GM12891 (cell line): ENCODE measurements around the gene PSMG1.
"Not testable (repeated sequence)": the region's sequence is repeated elsewhere in the genome, so short reads cannot be mapped to it uniquely, and the experiment has no call there.

Source experiments
- DNase-seq: peaks from one replicate; pipeline ENCODE4 v3.0.0; 2011; ENCODE audit warnings: low spot score; ENCODE audit not compliant: insufficient read length
- FAIRE-seq: peaks from 2 replicates; lab custom pipeline; 2011; peaks lifted over from hg19 to GRCh38; lab: Jason Lieb, UNC
- PAX5 ChIP-seq: IDR thresholded peaks from 2 replicates; pipeline ENCODE4 v1.6.1; 2011; ENCODE audit warnings: low read length, moderate library complexity, mild to moderate bottlenecking; ENCODE audit not compliant: insufficient read depth, severe bottlenecking
- POLR2A ChIP-seq: IDR thresholded peaks from 2 replicates; pipeline ENCODE4 v1.6.1; 2011; ENCODE audit warnings: low read depth, low read length, control low read depth
- POLR2AphosphoS5 ChIP-seq: IDR thresholded peaks from 2 replicates; pipeline ENCODE4 v1.6.1; 2011; ENCODE audit warnings: low read depth, low read length, control low read depth
- POU2F2 ChIP-seq: IDR thresholded peaks from 2 replicates; pipeline ENCODE4 v1.6.1; 2011; ENCODE audit warnings: low read depth, mild to moderate bottlenecking, control low read depth, low read length, moderate library complexity
- SPI1 ChIP-seq: IDR thresholded peaks from 2 replicates; pipeline ENCODE4 v1.6.1; 2011; ENCODE audit warnings: low read depth, low read length, control low read depth
- TAF1 ChIP-seq: IDR thresholded peaks from 2 replicates; pipeline ENCODE4 v1.6.1; 2011; ENCODE audit warnings: low read depth, low read length, control low read depth

The PSMG1 gene

GRCh38 chr21:39159342-39160063 lies 23.7 kb downstream of the PSMG1 start:
- TF ChIP-seq POU2F2 = no peak
- no peak for TF ChIP-seq SPI1
- no peak for TF ChIP-seq TAF1
- TF ChIP-seq POLR2A = no peak
- TF ChIP-seq POLR2AphosphoS5 = no peak
- TF ChIP-seq PAX5 = no peak
- DNase-seq (no peak), FAIRE-seq (no peak)

- not testable (repeated sequence) for DNase-seq, FAIRE-seq
These were observed 26.0 kb downstream of the PSMG1 start for GRCh38 chr21:39157241-39157640.

- DNase-seq (no peak), FAIRE-seq (no peak)
- TF ChIP-seq POLR2AphosphoS5 (no peak), TAF1 (no peak), POU2F2 (no peak), SPI1 (no peak), POLR2A (no peak), PAX5 (no peak)
These were observed 27.2 kb downstream of the PSMG1 start for GRCh38 chr21:39156024-39156423.

- FAIRE-seq (no peak), DNase-seq (no peak)
- TF ChIP-seq POU2F2 (no peak), POLR2A (no peak), TAF1 (no peak), SPI1 (no peak), POLR2AphosphoS5 (no peak), PAX5 (no peak)
These were observed 27.7 kb downstream of the PSMG1 start for GRCh38 chr21:39155578-39155977.

- DNase-seq = no peak
- FAIRE-seq = no peak
- TF ChIP-seq POLR2A (no peak), POLR2AphosphoS5 (no peak), SPI1 (0 out of 2 replicates have a peak, but pooled peaks have one; percentile 9)
These were observed 29.4 kb downstream of the PSMG1 start for GRCh38 chr21:39153842-39154241.

- DNase-seq = no peak
- no peak for FAIRE-seq
- TF ChIP-seq PAX5 = no peak
- TF ChIP-seq TAF1 = no peak
- no peak for TF ChIP-seq SPI1
- no peak for TF ChIP-seq POLR2A
- no peak for TF ChIP-seq POU2F2
- TF ChIP-seq POLR2AphosphoS5 = no peak
These were observed 29.9 kb downstream of the PSMG1 start for GRCh38 chr21:39153373-39153772.

- no peak for FAIRE-seq
These were observed 31.0 kb downstream of the PSMG1 start for GRCh38 chr21:39152271-39152670.

GRCh38 chr21:39150877-39151276 lies 32.4 kb downstream of the PSMG1 start:
- no peak for FAIRE-seq
- no peak for TF ChIP-seq TAF1
- DNase-seq = no peak

More at GRCh38 chr21:39152271-39152670, 31.0 kb downstream of the PSMG1 start:
- no peak for DNase-seq
- TF ChIP-seq POLR2AphosphoS5 (no peak), SPI1 (no peak), POU2F2 (no peak), TAF1 (no peak), PAX5 (no peak), POLR2A (no peak)

- FAIRE-seq = no peak
- no peak for DNase-seq
- no peak for TF ChIP-seq POU2F2
- no peak for TF ChIP-seq POLR2A
- TF ChIP-seq SPI1 = no peak
- no peak for TF ChIP-seq TAF1
- TF ChIP-seq POLR2AphosphoS5 = no peak
- no peak for TF ChIP-seq PAX5
These were observed 32.9 kb downstream of the PSMG1 start for GRCh38 chr21:39150316-39150715.

GRCh38 chr21:39149882-39150281 lies 33.4 kb downstream of the PSMG1 start:
- no peak for FAIRE-seq
- no peak for TF ChIP-seq POLR2A

GRCh38 chr21:39148975-39149374 lies 34.3 kb downstream of the PSMG1 start:
- DNase-seq (no peak), FAIRE-seq (no peak)
- TF ChIP-seq SPI1 = no peak
- no peak for TF ChIP-seq POLR2AphosphoS5
- TF ChIP-seq POU2F2 = no peak
- no peak for TF ChIP-seq TAF1

More at GRCh38 chr21:39149882-39150281, 33.4 kb downstream of the PSMG1 start:
- DNase-seq = no peak
